ENCODE data around the gene FAM118A.
A peak's percentile ranks its signal among the peaks of the same experiment; 100 is the strongest.
"Not testable (repeated sequence)": the region's sequence is repeated elsewhere in the genome, so short reads cannot be mapped to it uniquely, and the experiment has no call there.

FAM118A gene

DNA sequence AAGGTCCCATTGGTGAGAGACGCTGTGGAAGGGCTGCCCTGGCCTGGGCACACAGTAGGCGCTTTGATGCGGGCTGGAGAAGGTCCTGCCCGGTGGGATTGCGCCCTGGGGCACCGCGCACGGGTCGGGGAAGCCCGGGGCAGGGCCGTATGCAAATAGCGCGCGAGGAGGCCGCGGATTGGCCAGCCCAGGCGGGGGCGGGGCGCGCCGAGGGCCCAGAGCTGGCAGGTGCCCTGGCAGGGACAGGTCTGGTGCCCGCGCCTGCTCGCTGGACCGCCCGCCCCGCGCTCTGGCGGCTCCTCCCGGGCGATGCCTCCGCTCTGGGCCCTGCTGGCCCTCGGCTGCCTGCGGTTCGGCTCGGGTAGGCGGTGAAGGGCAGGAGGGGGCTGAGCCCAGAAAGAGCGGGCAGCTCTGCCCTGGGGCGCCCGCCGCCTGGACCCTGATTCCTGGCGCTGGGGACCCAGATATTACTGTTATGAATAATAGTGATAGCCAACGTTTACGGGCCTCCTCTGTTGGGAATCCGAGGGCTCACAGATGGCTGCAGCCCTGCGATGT lies 24.9 kb upstream of the FAM118A start, which contains the start of gene UPK3A:
UPK3A (plus strand) TSS at position 245 of the 558 bp plus-strand sequence; CDS start at position 310, 65 bp downstream.
- DNase-seq, result peak; percentile 75

DNA sequence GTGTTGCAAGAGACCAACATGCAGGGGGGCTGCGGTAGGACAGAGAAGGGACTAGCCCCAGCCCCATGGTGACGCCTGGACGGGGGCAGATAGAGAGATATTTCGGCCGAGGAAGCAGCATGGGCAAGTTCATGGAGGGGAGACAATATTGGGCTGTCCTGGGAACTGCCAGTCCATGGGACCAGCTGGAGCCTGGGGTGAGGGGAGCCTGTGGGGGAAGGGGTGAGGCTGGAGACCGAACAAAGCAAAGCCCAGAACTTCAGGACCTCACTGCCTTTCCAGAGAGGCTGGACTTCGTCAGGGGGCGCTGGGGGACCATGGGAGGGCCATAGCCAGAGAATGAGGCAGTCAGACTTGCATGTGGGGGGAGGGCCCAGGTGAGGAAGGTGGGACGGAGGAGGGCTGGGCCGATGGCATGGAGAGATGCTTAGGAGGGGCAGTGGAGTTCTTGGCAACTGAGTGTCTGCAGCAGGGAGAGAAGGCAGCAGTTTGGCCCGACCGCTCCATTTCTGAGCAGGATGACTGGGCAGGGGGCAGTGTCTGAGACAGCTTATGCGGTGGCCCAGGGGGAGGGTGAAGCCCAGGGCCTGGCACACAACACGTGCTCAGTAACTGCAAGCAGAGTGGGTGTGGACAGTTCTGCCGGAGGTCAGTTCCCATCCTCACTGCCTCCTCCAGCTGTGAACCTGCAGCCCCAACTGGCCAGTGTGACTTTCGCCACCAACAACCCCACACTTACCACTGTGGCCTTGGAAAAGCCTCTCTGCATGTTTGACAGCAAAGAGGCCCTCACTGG lies 24.3 kb upstream of the FAM118A start:
- DNase-seq, result no peak

DNA sequence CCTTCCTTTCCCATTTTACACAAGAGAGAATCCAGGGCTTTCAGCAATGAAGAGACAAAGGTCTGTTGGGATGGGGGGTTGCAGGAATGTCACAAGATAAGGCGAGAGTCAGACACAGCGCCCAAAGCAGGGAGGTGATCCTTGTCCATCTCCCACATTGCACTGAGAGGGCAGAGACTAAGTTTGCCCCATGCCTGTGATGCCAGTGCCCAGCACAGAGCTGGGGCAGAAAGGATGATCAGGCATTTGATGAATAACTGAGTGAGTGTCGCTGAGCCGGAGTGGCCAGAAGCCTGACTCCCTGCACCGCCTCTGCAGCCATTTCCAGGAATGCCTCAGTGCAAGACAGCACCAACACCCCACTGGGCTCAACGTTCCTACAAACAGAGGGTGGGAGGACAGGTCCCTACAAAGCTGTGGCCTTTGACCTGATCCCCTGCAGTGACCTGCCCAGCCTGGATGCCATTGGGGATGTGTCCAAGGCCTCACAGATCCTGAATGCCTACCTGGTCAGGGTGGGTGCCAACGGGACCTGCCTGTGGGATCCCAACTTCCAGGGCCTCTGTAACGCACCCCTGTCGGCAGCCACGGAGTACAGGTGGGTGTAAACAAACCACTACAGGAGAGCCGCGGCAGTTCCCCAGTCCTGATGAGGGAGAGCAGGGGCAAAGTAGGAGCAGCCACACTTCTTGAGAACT lies 22.7 kb upstream of the FAM118A start:
- no peak for DNase-seq

DNA sequence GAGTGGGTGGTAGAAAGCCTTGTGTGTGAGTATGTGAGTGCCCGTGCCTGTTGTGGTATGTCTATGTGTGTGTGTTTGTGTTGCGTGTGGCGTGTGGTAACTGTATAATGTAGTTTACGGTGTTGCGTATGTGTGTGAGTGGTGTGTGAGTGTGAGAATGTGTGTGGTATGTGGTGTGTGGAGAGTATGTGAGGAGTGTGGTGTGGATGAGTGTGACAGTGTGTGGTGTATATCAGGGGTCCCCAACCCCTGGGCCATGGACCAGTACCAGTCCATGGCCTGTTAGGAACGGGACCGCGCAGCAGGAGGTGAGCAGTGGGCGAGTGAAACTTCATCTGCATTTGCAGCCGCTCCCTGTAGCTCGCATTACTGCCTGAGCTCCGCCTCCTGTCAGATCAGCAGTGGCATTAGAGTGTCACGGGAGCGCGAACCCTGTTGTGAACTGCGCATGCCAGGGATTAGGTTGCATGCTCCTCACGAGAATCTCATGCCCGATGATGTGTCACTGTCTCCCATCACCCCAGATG lies 19.3 kb upstream of the FAM118A start:
- peak; percentile 63 for DNase-seq

DNA sequence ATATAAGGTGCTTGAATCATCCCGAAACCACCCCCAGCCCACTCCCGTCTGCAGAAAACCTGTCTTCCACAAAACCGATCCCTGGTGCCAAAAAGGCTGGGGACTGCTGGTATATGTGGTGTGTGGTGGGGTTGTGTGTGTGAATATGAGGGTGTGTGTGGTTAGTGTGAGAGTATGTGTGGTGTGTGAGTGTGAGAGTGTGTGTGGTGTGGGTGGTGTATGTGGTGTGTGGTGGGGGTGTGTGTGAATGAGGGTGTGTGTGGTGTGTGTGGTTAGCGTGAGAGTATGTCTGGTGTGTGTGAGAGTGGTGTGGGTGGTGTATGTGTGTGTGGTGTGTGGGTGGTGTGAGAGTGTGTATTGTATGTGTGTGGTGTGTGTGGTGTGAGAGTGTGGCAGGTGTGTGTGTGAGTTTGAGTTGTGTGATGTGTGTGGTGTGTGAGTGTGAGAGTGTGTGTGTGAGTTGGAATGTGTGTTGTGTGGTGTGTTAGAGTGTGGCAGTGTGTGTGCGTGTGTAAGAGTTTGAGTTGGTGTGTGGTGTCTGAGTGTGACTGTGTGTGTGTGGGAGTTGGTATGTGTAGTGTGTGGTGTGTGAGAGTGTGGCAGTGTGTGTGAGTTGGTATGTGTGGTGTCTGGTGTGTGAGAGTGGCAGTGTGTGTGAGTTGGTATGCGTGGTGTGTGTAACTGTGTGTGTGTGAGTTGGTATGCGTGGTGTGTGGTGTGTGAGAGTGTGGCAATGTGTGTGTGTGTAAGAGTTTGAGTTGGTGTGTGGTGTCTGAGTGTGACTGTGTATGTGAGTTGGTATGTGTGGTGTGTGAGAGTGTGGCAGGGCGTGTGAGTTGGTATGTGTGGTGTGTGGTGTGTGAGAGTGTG lies 18.4 kb upstream of the FAM118A start:
- DNase-seq, result no peak

DNA sequence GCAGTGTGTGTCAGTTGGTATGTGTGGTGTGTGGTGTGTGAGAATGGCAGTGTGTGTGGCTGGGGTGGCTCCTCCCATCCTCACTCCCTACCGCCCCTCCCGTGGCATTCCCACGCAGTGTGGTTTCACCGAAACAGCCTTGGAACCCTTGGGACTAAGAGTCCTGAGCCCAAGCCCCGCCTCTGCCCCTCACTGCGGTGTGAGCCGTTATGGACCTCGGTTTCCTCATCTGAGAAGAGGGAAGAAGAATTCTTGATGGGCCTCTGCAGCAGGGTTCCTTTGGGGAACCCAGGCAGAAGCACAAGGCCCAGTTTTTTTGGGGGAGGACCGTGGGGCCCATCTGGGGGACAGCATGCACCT lies 17.8 kb upstream of the FAM118A start:
- DNase-seq, result no peak

DNA sequence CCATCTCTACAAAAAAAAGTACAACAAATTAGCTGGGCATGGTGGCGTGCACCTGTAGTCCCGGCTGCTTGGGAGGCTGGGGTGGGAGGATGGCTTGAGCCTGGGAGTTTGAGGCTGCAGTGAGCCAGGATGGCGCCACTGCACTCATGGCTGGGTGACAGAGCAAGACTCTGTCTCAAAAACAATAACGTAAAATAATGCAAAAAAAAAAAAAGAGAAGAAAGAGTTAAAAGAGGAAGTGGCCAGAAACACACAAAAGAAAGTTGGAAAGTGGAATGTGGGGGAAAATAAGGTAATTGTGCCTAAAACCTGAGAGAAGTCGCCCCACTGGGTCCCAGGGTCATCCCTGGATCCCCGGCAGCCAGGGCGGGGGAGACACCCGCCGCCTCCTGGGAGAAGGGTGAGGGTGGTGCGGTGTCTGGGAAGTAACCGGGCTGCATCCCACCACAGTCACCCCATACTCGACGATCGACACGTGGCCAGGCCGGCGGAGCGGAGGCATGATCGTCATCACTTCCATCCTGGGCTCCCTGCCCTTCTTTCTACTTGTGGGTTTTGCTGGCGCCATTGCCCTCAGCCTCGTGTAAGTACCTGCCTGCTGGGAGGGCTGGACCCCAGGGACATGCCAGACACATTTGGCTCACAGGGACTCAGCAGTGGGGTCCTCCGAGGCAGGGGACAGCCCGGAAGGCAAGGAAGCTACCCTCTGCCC lies 16.8 kb upstream of the FAM118A start:
- DNase-seq, result no peak

DNA sequence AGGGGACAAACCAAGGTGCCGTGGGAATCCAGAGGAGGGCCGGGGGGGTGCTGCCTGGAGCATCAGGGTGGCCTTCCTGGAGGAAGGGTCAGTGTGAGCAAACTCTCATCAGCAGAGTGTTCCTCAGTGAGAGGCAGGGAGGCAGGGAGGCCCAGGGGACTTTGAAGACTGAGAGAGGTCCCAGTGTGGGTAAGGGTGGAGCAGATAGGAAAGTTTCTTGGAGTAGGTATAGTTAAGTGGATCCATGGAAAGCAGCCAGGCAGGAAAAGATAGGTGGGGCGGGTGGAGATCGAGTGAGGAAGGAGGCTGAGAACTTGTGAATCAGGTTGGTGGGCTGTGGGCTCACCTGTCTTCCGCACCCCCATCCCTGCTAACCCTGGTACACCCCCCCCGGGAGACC lies 15.7 kb upstream of the FAM118A start:
- no peak for DNase-seq

DNA sequence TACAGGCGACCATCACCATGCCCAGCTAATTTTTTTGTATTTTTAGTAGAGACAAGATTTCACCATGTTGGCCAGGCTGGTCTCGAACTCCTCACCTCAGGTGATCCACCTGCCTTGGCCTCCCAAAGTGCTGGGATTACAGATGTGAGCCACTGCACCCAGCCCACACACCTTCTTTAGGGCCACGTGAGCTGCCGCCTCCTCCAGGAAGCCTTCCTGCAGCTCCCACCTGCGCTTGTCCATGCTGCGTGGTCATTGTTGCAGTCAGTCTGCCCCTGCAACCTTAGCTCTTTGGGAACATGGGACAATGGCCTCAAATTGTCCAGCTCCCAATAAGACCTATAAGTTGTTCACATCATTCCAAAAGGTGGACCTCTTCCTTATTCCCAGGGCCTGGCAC lies 14.7 kb upstream of the FAM118A start:
- not testable (repeated sequence) for DNase-seq

DNA sequence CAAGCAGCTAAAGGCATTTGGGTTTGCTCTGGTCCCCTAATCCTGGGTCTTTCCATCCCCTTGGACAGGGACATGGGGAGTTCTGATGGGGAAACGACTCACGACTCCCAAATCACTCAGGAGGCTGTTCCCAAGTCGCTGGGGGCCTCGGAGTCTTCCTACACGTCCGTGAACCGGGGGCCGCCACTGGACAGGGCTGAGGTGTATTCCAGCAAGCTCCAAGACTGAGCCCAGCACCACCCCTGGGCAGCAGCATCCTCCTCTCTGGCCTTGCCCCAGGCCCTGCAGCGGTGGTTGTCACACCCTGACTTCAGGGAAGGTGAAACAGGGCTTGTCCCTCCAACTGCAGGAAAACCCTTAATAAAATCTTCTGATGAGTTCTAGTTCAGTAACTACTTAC lies 14.2 kb upstream of the FAM118A start:
- no peak for DNase-seq

DNA sequence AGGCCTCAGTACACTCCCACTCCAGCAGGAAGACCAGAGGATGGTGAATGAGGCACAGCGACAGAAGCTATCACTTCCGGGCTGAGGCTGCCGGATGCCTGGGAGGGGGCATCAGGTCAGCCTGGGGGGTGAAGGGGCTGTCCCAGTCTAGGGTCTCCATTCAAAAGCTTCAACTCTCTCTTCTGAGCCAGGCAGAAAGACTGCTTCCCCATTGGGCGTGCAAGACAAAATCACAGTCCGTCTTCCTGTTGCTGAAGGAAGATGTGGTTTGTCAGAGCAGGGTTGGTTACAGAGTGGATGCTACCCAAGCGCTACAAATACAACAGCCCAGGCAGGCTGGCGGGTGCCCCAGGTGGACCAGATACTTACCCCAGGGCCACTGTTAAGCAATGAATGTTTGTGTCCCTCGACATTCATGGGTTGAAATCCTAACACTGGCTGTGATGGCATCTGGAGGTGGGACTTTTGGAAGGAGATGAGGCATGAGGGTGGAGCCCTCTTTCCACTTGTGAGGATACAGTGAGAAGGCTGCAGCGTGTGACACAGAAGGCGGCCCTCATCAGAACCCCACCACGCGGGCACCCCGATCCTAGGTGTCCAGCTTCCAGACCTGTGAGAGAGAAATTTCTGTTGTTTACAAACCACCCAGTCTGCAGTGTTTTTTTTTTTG lies 13.0 kb upstream of the FAM118A start:
- no peak for DNase-seq

DNA sequence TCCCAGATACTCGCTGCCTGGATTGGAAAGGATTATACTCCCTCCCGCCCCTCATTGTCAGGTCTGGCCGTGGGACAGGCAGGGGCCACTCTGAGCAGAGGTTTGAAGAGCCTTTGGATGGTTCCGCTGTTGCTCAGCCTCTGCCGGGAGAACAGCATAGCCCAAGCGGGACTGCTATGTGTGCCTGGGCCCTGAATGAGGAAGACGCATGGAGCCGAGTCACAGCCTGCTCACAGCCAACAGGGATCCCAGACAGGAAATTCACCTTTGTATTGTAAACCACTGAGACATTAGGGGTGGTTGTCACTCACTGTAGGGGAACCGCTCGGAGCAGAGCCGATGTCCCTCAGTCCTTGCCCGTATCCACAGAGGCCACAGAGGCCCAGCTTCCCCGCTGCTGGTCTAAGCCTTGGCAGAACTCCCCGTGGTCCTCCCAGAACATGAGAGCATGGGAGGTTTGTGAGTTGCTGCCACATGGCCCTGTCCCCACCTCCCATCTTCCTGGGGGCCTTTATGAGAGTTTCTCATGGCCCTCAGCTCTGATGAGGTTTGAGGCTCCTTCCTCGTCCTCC lies 10.7 kb upstream of the FAM118A start:
- no peak for DNase-seq

DNA sequence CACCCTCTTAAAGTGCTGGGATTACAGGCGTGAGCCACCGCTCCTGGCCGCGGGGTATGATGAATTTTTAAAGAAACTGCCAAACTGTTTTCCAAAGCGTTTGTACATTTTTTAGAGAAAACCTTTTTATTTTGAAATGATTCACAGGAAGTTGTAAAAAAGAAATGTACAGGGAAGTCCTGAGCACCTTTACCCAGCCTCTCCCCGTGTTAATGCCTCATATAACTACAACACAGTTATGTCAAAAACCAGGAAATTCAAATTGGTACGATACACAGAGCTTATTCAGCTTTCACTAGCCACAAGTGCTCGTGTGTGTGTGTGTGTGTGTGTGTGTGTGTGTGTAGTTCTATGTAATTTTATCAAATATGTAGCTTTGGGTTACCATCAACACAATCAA lies 7.0 kb upstream of the FAM118A start:
- no peak for DNase-seq

DNA sequence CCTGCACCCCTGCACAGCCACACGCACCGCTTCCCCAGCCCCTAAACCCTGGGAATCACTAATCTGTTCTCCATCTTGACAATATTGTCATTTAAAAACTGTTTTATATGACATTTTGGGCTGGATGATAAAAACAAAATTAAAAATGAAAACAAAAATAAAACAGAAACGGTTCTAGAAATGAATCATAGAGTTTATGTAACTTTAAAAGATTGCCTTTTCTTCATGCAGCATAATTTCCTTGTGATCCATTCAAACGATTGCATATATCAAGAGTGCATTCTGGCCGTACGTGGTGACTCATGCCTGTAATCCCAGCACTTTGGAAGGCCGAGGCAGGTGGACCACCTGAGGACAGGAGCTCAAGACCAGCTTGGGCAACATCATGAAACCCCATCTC lies 6.6 kb upstream of the FAM118A start:
- no peak for DNase-seq

DNA sequence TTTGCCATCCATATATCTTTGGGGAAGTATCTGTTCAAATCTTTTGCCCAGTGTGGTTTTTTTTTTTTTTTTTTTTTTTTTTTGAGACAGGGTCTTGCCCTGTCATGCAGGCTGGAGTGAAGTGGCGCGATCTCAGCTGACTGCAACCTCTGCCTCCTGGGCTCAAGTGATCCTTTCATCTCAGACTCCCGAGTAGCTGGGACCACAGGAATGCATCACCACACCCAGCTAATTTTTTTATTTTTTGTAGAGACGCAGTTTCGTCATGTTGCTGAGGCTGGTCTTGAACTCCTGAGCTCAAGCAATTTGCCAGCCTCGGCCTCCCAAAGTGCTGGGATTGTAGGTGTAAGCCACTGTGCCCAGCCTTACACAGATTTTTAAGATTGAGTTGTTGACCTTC lies 4.8 kb upstream of the FAM118A start:
- no peak for DNase-seq

DNA sequence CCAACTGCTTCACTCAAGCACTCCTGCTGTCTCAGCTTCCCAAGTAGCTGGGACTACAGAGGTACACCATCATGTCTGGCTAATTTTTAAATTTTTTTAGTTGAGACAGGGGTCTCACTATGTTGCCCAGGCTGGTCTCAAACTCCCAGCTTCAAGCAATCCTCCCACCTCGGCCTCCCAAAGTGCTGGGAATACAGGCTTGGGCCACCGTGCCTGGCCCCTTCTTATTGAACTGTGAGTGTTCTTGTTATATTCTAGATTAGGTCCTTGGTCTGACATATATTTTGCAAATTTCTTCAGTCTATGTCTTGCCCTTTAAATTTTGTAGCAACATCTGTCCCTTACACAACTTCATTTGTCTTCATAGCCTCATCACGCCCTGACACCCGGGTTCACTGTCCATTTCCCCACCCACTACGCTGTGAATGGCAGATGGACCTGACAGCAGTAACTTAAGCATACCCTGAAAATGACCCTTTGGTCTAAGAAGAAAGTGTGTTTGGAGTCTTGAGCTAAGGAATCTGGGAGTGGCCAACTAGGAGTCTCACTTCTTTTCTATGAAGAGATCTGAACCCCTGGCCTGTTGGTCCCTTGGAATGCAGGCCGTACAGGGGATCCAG lies 4.2 kb upstream of the FAM118A start:
- DNase-seq, result no peak

DNA sequence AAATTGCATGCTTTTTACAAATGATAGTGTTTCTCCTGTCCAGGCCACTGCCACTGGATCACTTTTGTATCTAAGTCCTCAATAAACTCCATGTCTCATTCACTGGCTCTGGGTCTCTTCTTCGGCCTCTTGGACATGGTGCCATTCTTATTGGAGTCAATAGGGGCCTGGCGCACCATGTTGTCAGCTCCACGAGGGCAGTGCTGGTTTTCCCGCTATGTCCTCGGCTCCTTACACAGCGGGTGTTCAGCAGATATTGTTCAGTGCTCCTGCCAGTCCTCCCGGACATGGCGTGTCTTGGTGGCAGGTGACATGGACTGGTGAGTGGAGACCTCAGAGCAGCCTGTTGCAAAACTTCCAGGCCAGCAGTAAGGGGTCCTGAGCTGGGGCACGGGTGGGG lies 3.6 kb upstream of the FAM118A start:
- no peak for DNase-seq

DNA sequence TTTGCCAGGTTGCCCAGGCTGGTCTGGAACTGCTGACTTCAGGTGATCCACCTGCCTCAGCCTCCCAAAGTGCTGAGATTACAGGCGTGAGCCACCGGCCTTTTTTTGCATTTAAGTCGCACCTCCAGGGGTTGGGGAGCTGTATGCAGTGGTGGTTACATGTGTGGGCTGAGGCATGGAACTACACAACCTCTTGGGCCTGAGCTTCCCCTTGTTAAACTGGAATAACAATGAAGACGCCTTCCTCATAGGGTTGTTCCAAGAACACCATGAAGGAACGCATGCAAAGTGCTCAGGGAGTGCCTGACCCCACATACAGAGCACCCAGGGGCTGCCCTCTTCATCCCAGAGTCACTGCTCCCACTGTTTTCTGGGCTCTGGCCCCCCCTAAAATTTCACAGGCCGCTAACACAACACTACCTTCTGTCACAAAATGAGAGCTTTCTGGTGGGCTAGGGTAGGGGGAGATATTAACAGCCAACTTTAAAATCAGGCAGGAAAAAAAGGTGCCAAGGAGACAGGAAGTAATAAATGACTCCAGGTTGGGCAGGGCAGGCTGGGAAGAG lies 1.3 kb upstream of the FAM118A start:
- no peak for DNase-seq

DNA sequence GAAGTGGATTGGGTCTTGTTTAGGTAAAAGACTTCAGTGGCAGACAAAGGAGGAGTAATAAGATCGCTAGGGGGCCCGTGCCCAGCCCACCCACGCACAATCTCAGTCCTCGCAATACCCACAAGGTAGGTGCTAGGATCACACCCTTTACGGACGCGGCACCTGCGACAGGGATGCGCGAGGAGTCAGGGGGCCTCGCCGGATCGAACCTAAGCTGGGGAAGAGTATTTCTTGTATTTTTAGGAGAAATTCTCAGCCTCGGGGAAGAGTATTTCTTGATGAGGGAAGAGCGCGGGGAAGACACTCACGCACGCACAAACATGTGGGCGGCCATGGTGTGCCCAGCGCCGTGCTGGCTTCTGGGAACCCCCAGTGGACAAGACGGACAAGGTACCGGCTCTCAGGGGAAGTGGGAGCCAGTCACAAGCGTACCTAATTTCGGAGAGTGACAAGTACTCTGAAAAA lies 745 bp upstream of the FAM118A start:
- no peak for DNase-seq

DNA sequence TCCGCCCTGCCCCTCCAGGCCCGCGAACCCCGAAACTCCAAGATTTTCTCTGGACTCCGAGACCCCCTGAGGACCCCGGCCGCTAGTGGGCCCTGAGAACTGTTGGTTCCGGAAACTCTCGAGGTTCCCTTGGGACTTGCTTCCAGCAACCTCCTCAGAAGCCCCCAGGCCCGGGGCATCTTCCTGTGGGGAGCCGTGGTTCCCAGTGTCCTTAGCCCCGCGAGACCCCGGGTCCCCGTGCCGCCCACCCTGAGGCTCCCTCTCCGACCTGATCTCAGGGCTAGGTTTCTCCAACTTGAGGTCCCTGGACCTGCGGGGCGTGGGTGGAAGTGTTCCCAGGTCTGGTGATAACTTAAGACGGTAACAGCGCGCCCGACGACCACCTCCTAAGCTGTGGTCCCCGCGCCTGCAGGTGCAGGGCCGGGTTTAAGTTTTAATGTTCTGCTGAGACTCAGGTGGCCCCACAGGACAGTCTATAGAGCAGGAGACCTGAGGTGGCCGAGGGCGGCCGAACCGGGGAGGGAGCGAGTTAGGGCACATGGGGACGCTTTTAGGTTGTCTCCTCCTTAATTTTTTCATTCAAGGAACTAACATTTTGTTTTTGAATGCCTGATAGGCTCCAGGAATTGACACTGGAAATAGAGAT lies 720 bp downstream of the FAM118A start:
- DNase-seq, result peak; percentile 43
